Parathyroid adenoma (tissue), 2 donors: Measurements from ENCODE around the gene ETV6.

ENCODE experiments used
- H2AFZ ChIP-seq: fragments of 300-600 bp; sonication (generic); one replicate; pipeline ENCODE4 v1.7.0; 2017; ENCODE audit warnings: antibody characterized with exemption, mild to moderate bottlenecking
- H3K27ac ChIP-seq: fragments of 300-600 bp; sonication (generic); one replicate; pipeline ENCODE4 v1.7.0; 2017
- H3K27me3 ChIP-seq: fragments of 300-600 bp; sonication (generic); one replicate; pipeline ENCODE4 v1.7.0; 2017; ENCODE audit warnings: low read length; ENCODE audit not compliant: control insufficient read depth, insufficient read depth
- H3K36me3 ChIP-seq: fragments of 300-600 bp; sonication (generic); one replicate; pipeline ENCODE4 v1.7.0; 2017; ENCODE audit warnings: low read length; ENCODE audit not compliant: control insufficient read depth, insufficient read depth
- H3K4me1 ChIP-seq: fragments of 300-600 bp; sonication (generic); one replicate; pipeline ENCODE4 v1.7.0; 2017; ENCODE audit warnings: control low read depth
- H3K4me2 ChIP-seq: fragments of 300-600 bp; sonication (generic); one replicate; pipeline ENCODE4 v1.7.0; 2017; ENCODE audit warnings: low read length
- H3K4me3 ChIP-seq: fragments of 300-600 bp; sonication (generic); one replicate; pipeline ENCODE4 v1.7.0; 2017; ENCODE audit warnings: low read depth, low read length
- H3K79me2 ChIP-seq: fragments of 300-600 bp; sonication (generic); one replicate; pipeline ENCODE4 v1.7.0; 2017; ENCODE audit warnings: control low read depth
- H3K9ac ChIP-seq: fragments of 300-600 bp; sonication (generic); one replicate; pipeline ENCODE4 v1.7.0; 2017; ENCODE audit warnings: mild to moderate bottlenecking
- H3K9me3 ChIP-seq: fragments of 300-600 bp; sonication (generic); one replicate; pipeline ENCODE4 v1.7.0; 2017; ENCODE audit warnings: low read length; ENCODE audit not compliant: control insufficient read depth
- TF ChIP-seq, protein P1 (sequence below): fragments of 300-600 bp; sonication (generic); IDR thresholded peaks from one replicate; pipeline ENCODE4 v1.7.0; 2017; ENCODE audit warnings: antibody characterized with exemption, mild to moderate bottlenecking
- donor health status: primary hyperparathyroidism.

ETV6 gene

DNA sequence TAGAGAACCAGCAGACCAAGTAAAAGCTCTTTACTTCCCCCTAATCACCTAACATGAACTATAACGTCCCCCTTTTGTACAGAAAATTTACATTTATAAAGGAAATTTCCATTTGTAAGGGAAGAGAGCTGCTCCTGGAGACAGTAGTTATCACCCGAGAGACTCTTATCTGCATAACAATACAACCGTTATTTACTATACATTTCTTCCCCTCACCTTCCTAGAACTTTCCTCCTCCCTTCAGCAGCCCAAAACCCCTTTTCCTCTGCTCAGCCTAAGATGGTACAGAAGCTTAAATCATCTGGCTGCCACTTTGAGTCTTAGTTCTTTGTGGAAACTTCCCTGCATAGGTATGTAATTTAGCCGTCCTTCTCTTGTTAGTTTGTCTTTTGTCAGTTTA is 40.4 kb upstream of the ETV6 start:
- Histone ChIP-seq H3K36me3 (no peaks in the 10 kb centered on the region), H3K79me2 (no peaks in the 10 kb centered on the region), H2AFZ (no peak overlapping the region), H3K4me2 (no peak overlapping the region), H3K9me3 (no peaks in the 10 kb centered on the region), H3K27me3 (no peaks in the 10 kb centered on the region), H3K4me1 (no peaks in the 10 kb centered on the region), H3K9ac (no peak overlapping the region), H3K27ac (no peak overlapping the region), H3K4me3 (no peak overlapping the region)
- TF ChIP-seq, protein P1, sequence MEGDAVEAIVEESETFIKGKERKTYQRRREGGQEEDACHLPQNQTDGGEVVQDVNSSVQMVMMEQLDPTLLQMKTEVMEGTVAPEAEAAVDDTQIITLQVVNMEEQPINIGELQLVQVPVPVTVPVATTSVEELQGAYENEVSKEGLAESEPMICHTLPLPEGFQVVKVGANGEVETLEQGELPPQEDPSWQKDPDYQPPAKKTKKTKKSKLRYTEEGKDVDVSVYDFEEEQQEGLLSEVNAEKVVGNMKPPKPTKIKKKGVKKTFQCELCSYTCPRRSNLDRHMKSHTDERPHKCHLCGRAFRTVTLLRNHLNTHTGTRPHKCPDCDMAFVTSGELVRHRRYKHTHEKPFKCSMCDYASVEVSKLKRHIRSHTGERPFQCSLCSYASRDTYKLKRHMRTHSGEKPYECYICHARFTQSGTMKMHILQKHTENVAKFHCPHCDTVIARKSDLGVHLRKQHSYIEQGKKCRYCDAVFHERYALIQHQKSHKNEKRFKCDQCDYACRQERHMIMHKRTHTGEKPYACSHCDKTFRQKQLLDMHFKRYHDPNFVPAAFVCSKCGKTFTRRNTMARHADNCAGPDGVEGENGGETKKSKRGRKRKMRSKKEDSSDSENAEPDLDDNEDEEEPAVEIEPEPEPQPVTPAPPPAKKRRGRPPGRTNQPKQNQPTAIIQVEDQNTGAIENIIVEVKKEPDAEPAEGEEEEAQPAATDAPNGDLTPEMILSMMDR: no peak

DNA sequence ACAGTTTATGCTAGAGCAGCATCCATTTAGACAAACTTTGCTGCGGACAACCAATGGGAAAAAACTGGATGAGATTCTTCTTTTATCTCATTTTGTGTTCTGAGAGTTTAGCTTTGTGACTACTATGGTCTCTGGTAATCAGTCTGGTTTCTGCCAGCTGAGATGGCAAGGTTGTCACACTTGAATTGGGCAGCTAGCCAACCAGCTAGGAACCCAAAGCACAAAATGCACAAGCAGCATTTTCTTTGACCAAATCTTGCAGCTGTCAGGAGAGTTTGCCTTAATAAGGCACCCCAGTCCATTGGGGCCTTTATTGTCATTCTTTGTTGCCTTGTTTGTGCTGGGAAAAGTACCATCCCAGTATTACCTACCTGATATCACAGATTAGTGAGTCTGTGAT is 34.0 kb upstream of the ETV6 start:
- H3K9me3 ChIP-seq: no peaks in the 10 kb centered on the region
- H3K27me3 ChIP-seq: no peaks in the 10 kb centered on the region
- TF ChIP-seq, protein P1: no peak
- H3K9ac ChIP-seq: no peak overlapping the region
- no peak overlapping the region for H3K4me2 ChIP-seq
- H3K4me3 ChIP-seq: no peak overlapping the region
- H3K36me3 ChIP-seq: no peaks in the 10 kb centered on the region
- H3K79me2 ChIP-seq: no peaks in the 10 kb centered on the region
- peaks cover 8% of the 10 kb centered on the region for H3K4me1 ChIP-seq
- H2AFZ ChIP-seq: no peak overlapping the region
- H3K27ac ChIP-seq: no peak overlapping the region

DNA sequence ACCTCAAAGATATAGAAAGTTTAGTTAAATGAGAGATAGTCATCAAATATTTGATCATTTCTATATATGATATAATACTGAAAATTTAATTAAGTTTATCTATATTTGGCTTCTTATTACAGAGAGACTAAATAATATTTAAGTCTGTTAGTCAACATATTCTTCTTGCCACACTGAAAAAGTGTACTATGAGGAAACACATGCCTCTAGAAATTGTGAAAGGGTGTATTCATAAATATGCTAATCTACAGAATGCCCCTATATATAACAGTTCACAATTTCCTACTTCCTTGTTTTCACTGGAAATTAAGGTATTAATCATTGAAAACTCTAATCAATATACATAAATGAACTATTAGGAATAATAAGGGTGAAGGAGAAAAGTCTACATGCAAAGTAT is 31.4 kb upstream of the ETV6 start:
- H3K4me3 ChIP-seq: no peak overlapping the region
- no peak overlapping the region for H3K9ac ChIP-seq
- H3K27ac ChIP-seq: no peak overlapping the region
- no peak overlapping the region for H2AFZ ChIP-seq
- no peaks in the 10 kb centered on the region for H3K9me3 ChIP-seq
- no peaks in the 10 kb centered on the region for H3K27me3 ChIP-seq
- no peak overlapping the region for H3K4me2 ChIP-seq
- no peaks in the 10 kb centered on the region for H3K36me3 ChIP-seq
- H3K79me2 ChIP-seq: no peaks in the 10 kb centered on the region
- H3K4me1 ChIP-seq: peaks cover 21% of the 10 kb centered on the region
- TF ChIP-seq, protein P1: no peak

DNA sequence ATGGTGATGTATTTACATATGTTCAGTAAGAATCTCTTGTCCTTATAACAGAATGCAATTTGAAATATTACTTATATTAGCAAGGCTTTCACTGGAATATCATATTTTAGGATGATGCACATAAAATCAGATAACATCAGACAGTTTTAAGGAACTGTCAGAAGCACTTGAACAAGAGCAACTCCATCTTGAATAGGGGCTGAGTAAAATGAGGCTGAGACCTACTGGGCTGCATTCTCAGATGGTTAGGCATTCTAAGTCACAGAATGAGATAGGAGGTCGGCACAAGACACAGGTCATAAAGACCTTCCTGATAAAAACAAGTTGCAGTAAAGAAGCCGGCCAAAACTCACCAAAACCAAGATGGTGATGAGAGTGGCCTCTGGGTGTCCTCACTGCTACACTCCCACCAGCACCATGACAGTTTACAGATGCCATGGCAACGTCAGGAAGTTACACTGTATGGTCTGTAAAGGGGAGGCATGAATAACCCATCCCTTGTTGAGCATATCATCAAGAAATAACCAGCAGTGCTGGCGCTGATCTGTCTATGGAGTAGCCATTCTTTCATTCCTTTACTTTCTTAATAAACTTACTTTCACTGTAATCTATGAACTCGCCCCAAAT is 27.6 kb upstream of the ETV6 start:
- Histone ChIP-seq H3K9ac (no peak overlapping the region), H3K4me1 (peaks cover 23% of the 10 kb centered on the region), H3K79me2 (no peaks in the 10 kb centered on the region), H3K4me3 (no peak overlapping the region), H3K27ac (peak overlapping the region; percentile 86), H3K4me2 (no peak overlapping the region), H3K9me3 (no peaks in the 10 kb centered on the region), H3K27me3 (no peaks in the 10 kb centered on the region), H2AFZ (peak overlapping the region; percentile 50), H3K36me3 (no peaks in the 10 kb centered on the region)
- TF ChIP-seq, protein P1: peak; percentile 16

DNA sequence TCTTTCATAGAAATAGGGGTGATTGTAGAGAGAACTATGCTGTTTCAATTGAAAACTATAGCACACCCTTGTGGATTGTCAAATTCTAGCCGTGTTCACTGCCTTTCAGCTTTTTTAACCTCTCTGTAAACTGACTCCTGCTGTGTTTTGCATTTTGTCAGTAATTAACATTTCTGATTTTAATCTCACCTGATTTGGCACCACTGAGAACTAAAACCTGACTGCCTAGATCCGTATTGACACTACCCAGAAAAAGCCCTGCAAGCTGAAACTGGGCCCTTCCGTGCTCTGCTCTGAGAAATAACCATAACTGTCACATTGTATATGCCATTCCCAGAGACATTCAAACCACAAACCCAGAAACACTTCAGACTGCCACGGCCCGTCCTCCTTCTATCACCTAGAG is 26.6 kb upstream of the ETV6 start:
- TF ChIP-seq, protein P1: peak; percentile 28
- Histone ChIP-seq H3K4me2 (peak overlapping the region; percentile 51), H3K9ac (no peak overlapping the region), H3K79me2 (no peaks in the 10 kb centered on the region), H3K9me3 (no peaks in the 10 kb centered on the region), H3K36me3 (no peaks in the 10 kb centered on the region), H3K27me3 (no peaks in the 10 kb centered on the region), H3K4me1 (peaks cover 23% of the 10 kb centered on the region), H3K27ac (peak overlapping the region; percentile 86), H2AFZ (peak overlapping the region; percentile 69), H3K4me3 (peak overlapping the region; percentile 28)
